GM19328 (cell line): ENCODE results near the gene CDH18.

Source experiments
- ATAC-seq: cut with Tn5 transposase; IDR thresholded peaks from one replicate; pipeline ENCODE4 v1.9.1; 2021; ENCODE audit warnings: mild to moderate bottlenecking, moderate library complexity; ENCODE audit not compliant: unreplicated experiment

CDH18 gene

GRCh38 chr5:19751326-19751725 lies 236.7 kb downstream of the CDH18 start:
- no peak for ATAC-seq

DNA sequence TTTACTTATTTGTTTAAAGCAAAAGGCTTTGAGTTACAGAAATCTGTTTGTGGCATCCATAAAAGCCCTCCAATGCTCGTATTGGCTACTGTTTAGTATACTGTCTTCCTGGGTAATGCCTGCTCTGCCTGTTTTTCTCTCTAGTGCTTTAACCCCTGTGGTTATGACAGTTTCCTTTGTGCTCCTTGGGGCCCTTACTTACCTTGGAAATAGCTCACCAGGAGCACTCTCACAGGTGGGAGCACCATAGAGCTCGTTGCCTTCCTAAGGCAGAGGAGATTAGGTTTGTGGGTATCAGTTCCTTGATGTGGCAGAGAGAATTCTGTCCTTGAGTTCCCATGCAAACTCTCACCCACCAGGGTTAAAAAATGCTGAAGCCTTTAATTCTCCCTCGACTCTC lies 242.8 kb downstream of the CDH18 start:
- no peak for ATAC-seq

DNA sequence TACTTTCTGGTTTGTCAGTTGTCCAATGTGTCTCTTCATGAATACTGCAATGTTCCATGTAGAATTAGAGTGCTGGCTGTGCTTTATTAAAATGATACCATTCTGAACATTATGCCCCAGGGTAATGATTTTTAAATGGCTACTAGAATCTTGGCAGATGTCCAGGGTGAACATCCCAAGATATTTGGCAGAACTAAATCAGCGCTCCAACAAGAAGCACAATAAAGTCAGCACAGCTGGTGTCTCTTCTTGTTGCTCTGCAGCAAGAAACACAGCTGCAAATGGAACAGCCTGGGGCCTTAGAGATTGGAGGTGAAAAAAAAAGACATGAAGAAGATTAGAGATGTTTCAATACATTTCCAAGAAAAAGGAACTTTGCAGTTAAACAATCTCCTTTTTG lies 248.3 kb downstream of the CDH18 start:
- ATAC-seq = no peak

- ATAC-seq = no peak
Measured at GRCh38 chr5:19734776-19735175, 253.2 kb downstream of the CDH18 start.

GRCh38 chr5:19733612-19734495 lies 254.1 kb downstream of the CDH18 start:
- no peak for ATAC-seq

GRCh38 chr5:19728571-19728970 lies 259.4 kb downstream of the CDH18 start:
- no peak for ATAC-seq

DNA sequence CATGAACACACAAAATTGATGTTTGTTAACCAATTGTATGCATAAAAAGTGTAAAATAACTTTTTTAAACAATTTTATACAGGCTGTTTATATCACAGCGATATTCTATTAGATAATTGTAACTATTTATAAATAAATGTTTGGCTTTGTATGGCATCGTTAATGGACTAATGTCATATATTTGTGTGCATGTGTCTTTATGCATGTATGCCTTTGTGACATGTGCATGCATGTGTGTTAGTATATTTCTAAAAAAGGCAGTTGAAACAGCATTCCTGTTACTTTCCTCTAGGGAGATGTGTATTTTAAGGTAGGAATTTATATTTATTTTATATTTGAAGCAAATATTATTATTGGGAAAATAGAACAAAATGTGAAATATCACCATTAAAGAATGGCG lies 268.9 kb downstream of the CDH18 start:
- no peak for ATAC-seq

DNA sequence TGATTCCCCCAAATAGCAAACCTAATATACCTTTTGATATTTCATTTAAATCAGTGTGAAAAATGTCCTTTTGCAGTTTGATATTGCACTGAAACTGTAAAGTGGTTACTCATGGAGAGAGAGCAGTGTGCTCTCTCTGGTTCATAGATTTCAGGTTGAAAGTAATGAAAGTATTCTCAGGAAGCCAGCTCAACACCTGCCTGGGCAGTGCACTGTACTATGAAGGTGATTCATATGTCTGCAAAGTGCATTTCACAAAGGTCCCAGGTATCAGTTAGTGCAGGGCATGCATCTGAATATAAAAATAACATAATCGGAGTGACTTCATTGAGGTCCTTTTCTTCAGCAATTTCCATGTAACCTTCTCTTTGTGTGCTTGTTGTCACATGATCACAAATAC lies 274.3 kb downstream of the CDH18 start:
- ATAC-seq = no peak

GRCh38 chr5:19709403-19709802 lies 278.6 kb downstream of the CDH18 start:
- no peak for ATAC-seq

- ATAC-seq = no peak
Measured at GRCh38 chr5:19706776-19707175, 281.2 kb downstream of the CDH18 start.

DNA sequence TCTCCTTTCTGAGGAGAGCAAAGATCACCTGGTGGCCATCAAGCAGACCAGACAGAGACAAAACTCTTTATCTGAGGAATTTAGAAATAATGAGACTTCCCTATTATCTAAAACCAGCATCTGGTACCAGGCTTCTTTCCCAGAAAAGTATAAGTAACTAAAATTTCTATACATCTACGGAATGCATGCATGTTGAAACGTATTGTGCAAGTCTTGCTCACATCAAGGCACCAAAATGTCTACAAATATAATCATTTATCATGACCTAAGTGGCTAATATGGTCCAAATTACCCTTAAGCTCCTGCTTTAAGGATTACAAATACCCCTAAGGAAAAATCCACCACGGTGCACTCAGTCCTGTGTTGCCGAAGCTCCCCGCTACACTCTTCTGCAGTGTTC lies 286.3 kb downstream of the CDH18 start:
- no peak for ATAC-seq

DNA sequence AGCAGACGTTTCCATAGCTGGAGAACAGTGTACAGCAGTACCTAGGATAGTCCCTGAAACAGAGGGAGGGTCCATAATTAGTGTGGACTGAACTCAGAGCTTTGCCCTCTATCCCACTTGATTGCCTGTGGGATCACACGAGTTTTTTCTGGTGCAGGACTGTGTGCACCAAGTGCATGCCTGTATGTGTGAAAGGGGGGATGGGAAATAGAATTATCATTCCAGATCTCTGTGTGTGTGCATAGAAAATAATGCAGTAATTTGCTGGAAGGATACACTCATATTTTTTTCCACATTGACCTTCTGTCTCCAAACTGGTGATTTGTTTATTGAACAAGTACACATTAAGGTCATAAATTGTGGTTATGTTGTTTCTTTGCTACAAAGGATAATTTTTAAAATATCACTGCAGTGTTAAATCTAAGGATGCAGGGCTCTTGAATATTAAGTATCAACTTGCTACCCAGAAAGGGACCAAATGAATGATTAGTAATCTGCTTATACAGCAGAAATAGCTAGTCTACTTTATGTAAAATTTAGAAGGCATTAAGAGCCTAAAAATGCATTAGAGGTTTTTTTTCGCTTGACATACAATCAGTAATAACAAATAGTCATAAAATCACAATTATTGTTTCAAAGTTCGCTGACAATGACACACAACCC lies 292.9 kb downstream of the CDH18 start:
- ATAC-seq = no peak

DNA sequence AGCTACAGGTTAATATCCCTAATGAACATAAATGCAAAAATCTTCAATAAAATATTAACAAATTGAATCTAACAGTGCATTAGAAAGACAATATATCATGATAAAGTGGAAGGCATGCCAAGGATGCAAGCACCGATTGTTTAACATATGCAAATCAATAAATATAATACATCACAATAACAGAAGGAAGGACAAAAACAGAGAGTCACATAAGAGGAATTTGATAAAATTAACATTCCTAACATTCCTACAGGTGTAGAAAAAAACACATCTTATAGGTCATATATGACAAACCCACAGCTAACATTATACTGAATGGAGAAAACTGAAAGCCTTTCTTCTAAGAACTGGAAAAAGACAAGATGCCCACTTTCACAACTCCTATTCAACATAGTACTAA lies 297.0 kb downstream of the CDH18 start:
- no peak for ATAC-seq

GRCh38 chr5:19685473-19685872 lies 302.5 kb downstream of the CDH18 start:
- no peak for ATAC-seq

- ATAC-seq = no peak
Measured at GRCh38 chr5:19676895-19677294, 311.1 kb downstream of the CDH18 start.

- ATAC-seq = no peak
Measured at GRCh38 chr5:19660679-19661078, 327.3 kb downstream of the CDH18 start.

DNA sequence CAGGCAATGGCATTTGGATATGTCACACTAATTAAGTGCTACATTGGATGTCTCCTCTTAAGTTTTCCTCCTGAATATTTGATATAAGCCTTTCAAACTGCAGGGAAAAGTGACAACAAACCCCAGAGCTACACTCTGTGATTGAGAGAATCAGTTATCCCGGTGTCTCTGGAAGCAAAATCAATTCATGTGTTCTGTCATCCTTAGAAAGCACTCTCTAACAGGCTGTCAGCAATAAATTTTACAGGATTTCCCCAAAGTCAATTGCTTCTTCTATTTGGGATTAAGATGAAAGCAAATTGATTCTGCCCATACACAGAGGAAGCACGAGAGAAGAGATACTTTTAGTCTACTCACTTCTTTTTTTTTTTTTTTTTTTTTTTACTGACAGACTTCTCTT lies 332.4 kb downstream of the CDH18 start:
- ATAC-seq = no peak

DNA sequence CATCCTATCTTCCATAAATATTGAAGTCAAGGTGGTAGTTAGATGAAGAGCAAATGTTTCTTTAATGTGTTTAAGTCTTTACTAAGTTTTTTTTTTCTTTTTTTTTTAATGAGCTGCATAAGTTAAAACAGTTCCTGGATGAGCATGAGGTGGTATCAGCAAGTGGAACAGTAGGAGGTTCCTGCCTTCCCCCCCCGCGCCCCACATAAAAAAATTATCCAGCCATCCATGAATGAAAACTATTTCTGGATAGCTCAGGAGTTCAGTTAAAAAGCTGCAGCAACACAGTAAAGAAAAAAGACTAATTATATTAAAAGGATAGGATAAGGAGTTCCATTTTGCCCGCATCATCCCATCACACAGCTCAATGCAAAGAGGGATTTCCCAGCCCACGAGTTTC lies 349.5 kb downstream of the CDH18 start:
- ATAC-seq = no peak

- no peak for ATAC-seq
Measured at GRCh38 chr5:19630876-19631275, 357.1 kb downstream of the CDH18 start.

GRCh38 chr5:19626211-19626610 lies 361.8 kb downstream of the CDH18 start:
- ATAC-seq = no peak

DNA sequence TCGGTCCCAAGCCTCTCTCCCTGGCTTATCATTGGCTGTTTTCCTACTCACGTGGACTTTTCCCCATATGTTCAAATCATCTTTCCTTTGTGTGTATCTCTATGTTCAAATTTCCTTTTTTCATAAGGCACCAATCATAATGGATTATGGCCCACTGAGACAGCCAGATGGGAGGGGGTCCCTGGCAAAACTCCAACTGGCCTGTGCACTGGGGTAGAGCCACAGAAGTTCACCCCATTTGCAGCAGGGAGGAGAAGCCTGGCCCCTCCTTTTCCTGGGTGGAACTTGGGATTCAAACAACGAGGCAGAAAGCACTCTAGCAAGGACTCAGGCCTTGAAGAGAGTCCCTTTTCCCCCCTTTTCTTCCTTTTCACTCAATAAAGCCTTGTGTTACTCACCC lies 362.4 kb downstream of the CDH18 start:
- no peak for ATAC-seq

DNA sequence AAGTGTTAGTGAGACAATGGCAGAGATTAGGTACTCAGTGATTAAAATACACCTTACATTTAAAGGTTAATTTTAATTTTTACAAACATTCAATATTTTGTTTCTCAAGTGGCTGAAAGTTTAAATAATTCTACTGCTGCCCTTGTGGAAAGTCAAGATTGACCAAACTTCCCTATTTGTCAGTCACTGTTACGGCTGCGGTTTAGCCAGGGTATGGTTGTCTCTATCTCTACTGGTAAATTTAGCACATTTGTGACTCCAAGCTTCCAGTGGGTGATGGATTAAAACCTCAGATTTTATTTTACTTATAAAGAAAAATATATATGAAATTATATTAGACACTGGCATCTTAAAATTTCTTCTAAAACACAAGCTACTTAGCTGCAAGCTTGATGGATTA lies 368.4 kb downstream of the CDH18 start:
- no peak for ATAC-seq
